Stimulated activated CD4-positive, alpha-beta T cell treated with anti-CD3 and anti-CD28 coated beads, TNF-alpha, amount 100 ng/mL, for 1 hour (primary cell): ENCODE data around the gene JAK3.

ENCODE experiments used
- DNase-seq, 3 donors: peaks; one replicate each; pipeline ENCODE4 v3.0.0-alpha.2; 2020; ENCODE audit warnings: low read depth in 3 of 3, low spot score in 1 of 3

The JAK3 gene

GRCh38 chr19:17841810-17842662 lies 5.7 kb downstream of the JAK3 start:
- DNase-seq, result peak; percentile 17 to 62 (median 43)

- no peak for DNase-seq
Observed at GRCh38 chr19:17841371-17841809, 6.4 kb downstream of the JAK3 start.

GRCh38 chr19:17840019-17840418 lies 7.8 kb downstream of the JAK3 start:
- no peak for DNase-seq

- DNase-seq, result no peak
Observed at GRCh38 chr19:17837972-17838371, 9.8 kb downstream of the JAK3 start.

- no peak for DNase-seq
Observed at GRCh38 chr19:17836530-17836929, 11.3 kb downstream of the JAK3 start.

GRCh38 chr19:17835182-17836006 lies 12.4 kb downstream of the JAK3 start:
- no peak for DNase-seq

GRCh38 chr19:17834350-17835181 lies 13.2 kb downstream of the JAK3 start:
- no peak for DNase-seq

- no peak for DNase-seq
Observed at GRCh38 chr19:17832443-17833208, 15.2 kb downstream of the JAK3 start.

- DNase-seq, result no peak
Observed at GRCh38 chr19:17831419-17831888, 16.3 kb downstream of the JAK3 start.

GRCh38 chr19:17830567-17831418 lies 17.0 kb downstream of the JAK3 start:
- DNase-seq, result peak in 1 of 3 donors; percentile 36

- no peak for DNase-seq
Observed at GRCh38 chr19:17829855-17830566, 17.8 kb downstream of the JAK3 start.

GRCh38 chr19:17826508-17827056 lies 21.2 kb downstream of the JAK3 start:
- DNase-seq, result no peak

GRCh38 chr19:17824339-17824738 lies 23.4 kb downstream of the JAK3 start:
- no peak for DNase-seq

GRCh38 chr19:17821190-17821589 lies 26.6 kb downstream of the JAK3 start, which contains the start of gene INSL3:
Gene INSL3, minus strand, starts transcription at chr19:17821519. Its CDS starts 13 bp downstream, at chr19:17821506.
- DNase-seq, result no peak

- DNase-seq, result no peak
Observed at GRCh38 chr19:17817668-17818363, 30.0 kb downstream of the JAK3 start.

- DNase-seq, result no peak
Observed at GRCh38 chr19:17812099-17812498, 35.7 kb downstream of the JAK3 start.

GRCh38 chr19:17811681-17812080 lies 36.1 kb downstream of the JAK3 start:
- no peak for DNase-seq

- DNase-seq, result no peak
Observed at GRCh38 chr19:17811103-17811502, 36.7 kb downstream of the JAK3 start.
